ENCODE measurements around the gene CYP4B1.
"Not testable (repeated sequence)": the region's sequence is repeated elsewhere in the genome, so short reads cannot be mapped to it uniquely, and the experiment has no call there.

The CYP4B1 gene

GRCh38 chr1:46798810-46799209 is at the start of gene CYP4B1:
CYP4B1 (plus strand) TSS chr1:46799046; CDS start chr1:46799082, 36 bp downstream.
- no peak for DNase-seq (ENCODE audit: low read depth in 2 of 2)

- DNase-seq (ENCODE audit: low read depth in 2 of 2) = no peak
These were observed 49.4 kb upstream of the CYP4B1 start for GRCh38 chr1:46749404-46749803.

- DNase-seq (ENCODE audit: low read depth in 2 of 2) = no peak
These were observed 48.9 kb upstream of the CYP4B1 start for GRCh38 chr1:46749921-46750404.

- DNase-seq (ENCODE audit: low read depth in 2 of 2) = no peak
These were observed 44.9 kb upstream of the CYP4B1 start for GRCh38 chr1:46753985-46754384.

- not testable (repeated sequence) for DNase-seq (ENCODE audit: low read depth in 2 of 2)
These were observed 44.1 kb upstream of the CYP4B1 start for GRCh38 chr1:46754707-46755106.

GRCh38 chr1:46755121-46755520 is 43.7 kb upstream of the CYP4B1 start:
- no peak for DNase-seq (ENCODE audit: low read depth in 2 of 2)

GRCh38 chr1:46757247-46757955 is 41.4 kb upstream of the CYP4B1 start:
- no peak for DNase-seq (ENCODE audit: low read depth in 2 of 2)

- no peak for DNase-seq (ENCODE audit: low read depth in 2 of 2)
These were observed 40.8 kb upstream of the CYP4B1 start for GRCh38 chr1:46757956-46758528.

- no peak for DNase-seq (ENCODE audit: low read depth in 2 of 2)
These were observed 38.2 kb upstream of the CYP4B1 start for GRCh38 chr1:46760558-46761166.

- DNase-seq (ENCODE audit: low read depth in 2 of 2) = no peak
These were observed 37.1 kb upstream of the CYP4B1 start for GRCh38 chr1:46761740-46762139.

GRCh38 chr1:46764402-46764801 is 34.4 kb upstream of the CYP4B1 start:
- DNase-seq (ENCODE audit: low read depth in 2 of 2) = no peak

- DNase-seq (ENCODE audit: low read depth in 2 of 2) = no peak
These were observed 31.1 kb upstream of the CYP4B1 start for GRCh38 chr1:46767649-46768282.

GRCh38 chr1:46768445-46768844 is 30.4 kb upstream of the CYP4B1 start:
- no peak for DNase-seq (ENCODE audit: low read depth in 2 of 2)

GRCh38 chr1:46769028-46769740 is 29.7 kb upstream of the CYP4B1 start:
- no peak for DNase-seq (ENCODE audit: low read depth in 2 of 2)

- DNase-seq (ENCODE audit: low read depth in 2 of 2) = no peak
These were observed 28.3 kb upstream of the CYP4B1 start for GRCh38 chr1:46770541-46770940.

GRCh38 chr1:46772571-46772970 is 26.3 kb upstream of the CYP4B1 start:
- DNase-seq (ENCODE audit: low read depth in 2 of 2) = no peak

GRCh38 chr1:46774297-46774696 is 24.5 kb upstream of the CYP4B1 start:
- no peak for DNase-seq (ENCODE audit: low read depth in 2 of 2)

GRCh38 chr1:46778456-46778855 is 20.4 kb upstream of the CYP4B1 start:
- not testable (repeated sequence) for DNase-seq (ENCODE audit: low read depth in 2 of 2)

- DNase-seq (ENCODE audit: low read depth in 2 of 2) = no peak
These were observed 14.2 kb upstream of the CYP4B1 start for GRCh38 chr1:46784666-46785065.

GRCh38 chr1:46788634-46789033 is 10.2 kb upstream of the CYP4B1 start:
- DNase-seq (ENCODE audit: low read depth in 2 of 2) = not testable (repeated sequence)

GRCh38 chr1:46790446-46791101 is 8.3 kb upstream of the CYP4B1 start:
- DNase-seq (ENCODE audit: low read depth in 2 of 2) = no peak

All from stimulated activated CD8-positive, alpha-beta memory T cell treated with anti-CD3 and anti-CD28 coated beads, Interleukin-15, amount 100 ng/mL, for 48 hours (primary cell).